SK-N-SH (cell line): Measurements from ENCODE around the gene CLIC1.

Experiments used
- NFIC ChIP-seq: IDR thresholded peaks from 2 replicates; pipeline ENCODE4 v1.4.0; 2012; ENCODE audit warnings: borderline replicate concordance
- NRF1 ChIP-seq: IDR thresholded peaks from 2 replicates; pipeline ENCODE4 v1.6.1; 2012; ENCODE audit warnings: low read depth, mild to moderate bottlenecking, low read length
- POLR2AphosphoS5 ChIP-seq: IDR thresholded peaks from 2 replicates; pipeline ENCODE4 v1.6.1; 2012; ENCODE audit warnings: low read depth, low read length
- RAD21 ChIP-seq: IDR thresholded peaks from 2 replicates; pipeline ENCODE4 v1.6.1; 2012; ENCODE audit warnings: mild to moderate bottlenecking, low read length
- SMC3 ChIP-seq: IDR thresholded peaks from 2 replicates; pipeline ENCODE4 v1.6.1; 2012; ENCODE audit warnings: low read depth, low read length, improper control_type of control experiment
- TEAD4 ChIP-seq: IDR thresholded peaks from 2 replicates; pipeline ENCODE4 v1.4.0; 2012; ENCODE audit warnings: mild to moderate bottlenecking, borderline replicate concordance; ENCODE audit not compliant: insufficient read depth
- USF1 ChIP-seq: IDR thresholded peaks from 2 replicates; pipeline ENCODE4 v1.4.0; 2012; ENCODE audit warnings: low read depth, borderline replicate concordance
- YY1 ChIP-seq: IDR thresholded peaks from 2 replicates; pipeline ENCODE4 v1.4.0; 2012; ENCODE audit warnings: low read depth, mild to moderate bottlenecking
- TF ChIP-seq, protein P1 (sequence below): fragments of 200-600 bp; sonication (generic); IDR thresholded peaks from 2 replicates; pipeline ENCODE4 v1.6.1; 2017; ENCODE audit warnings: antibody characterized with exemption, mild to moderate bottlenecking, moderate library complexity

DNA sequence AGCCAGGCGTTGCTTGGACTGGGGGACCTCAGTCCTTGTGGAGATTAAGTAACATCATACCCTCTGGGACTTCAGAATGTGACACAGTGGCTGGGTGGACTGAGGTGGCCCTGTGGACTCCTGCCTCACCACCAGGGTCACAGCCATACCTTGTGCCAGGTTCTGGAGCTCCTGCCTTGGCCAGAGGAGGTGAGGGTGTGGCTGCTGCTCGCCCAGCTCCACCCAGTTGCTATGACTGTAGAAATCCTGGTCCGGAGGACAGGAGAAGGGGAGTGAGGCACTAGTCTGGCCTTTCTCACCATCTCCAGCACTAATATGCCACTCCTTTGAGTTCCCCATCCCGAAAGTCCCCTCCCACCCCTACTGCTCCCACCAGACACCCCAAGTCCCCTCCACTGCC is 38.9 kb upstream of the CLIC1 start:
- TF ChIP-seq POLR2AphosphoS5, result no peak
- TF ChIP-seq, protein P1, sequence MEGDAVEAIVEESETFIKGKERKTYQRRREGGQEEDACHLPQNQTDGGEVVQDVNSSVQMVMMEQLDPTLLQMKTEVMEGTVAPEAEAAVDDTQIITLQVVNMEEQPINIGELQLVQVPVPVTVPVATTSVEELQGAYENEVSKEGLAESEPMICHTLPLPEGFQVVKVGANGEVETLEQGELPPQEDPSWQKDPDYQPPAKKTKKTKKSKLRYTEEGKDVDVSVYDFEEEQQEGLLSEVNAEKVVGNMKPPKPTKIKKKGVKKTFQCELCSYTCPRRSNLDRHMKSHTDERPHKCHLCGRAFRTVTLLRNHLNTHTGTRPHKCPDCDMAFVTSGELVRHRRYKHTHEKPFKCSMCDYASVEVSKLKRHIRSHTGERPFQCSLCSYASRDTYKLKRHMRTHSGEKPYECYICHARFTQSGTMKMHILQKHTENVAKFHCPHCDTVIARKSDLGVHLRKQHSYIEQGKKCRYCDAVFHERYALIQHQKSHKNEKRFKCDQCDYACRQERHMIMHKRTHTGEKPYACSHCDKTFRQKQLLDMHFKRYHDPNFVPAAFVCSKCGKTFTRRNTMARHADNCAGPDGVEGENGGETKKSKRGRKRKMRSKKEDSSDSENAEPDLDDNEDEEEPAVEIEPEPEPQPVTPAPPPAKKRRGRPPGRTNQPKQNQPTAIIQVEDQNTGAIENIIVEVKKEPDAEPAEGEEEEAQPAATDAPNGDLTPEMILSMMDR, result no peak
- no peak for TF ChIP-seq YY1
- TF ChIP-seq RAD21, result no peak
- no peak for TF ChIP-seq NFIC
- TF ChIP-seq TEAD4, result no peak
- no peak for TF ChIP-seq USF1
- no peak for TF ChIP-seq NRF1
- TF ChIP-seq SMC3, result no peak
